ENCODE measurements around the gene CHAT.

Gene CHAT

GRCh38 chr10:49682879-49683278, 69.0 kb downstream of the CHAT start:
- Histone ChIP-seq H2AFZ (ENCODE audit: low read depth, low read length) (no peak overlapping the region), H4K20me1 (ENCODE audit: insufficient read depth, low read length) (no peaks in the 10 kb centered on the region)

GRCh38 chr10:49686651-49687050, 72.8 kb downstream of the CHAT start:
- H3K36me3 ChIP-seq (replicated peaks; ENCODE audit: low read depth, low read length): no peaks in the 10 kb centered on the region
- TF ChIP-seq CTCF (IDR thresholded peaks at IDR 0.05; ENCODE audit: low read depth, low read length) (no peak), EZH2phosphoT487 (IDR thresholded peaks at IDR 0.05; ENCODE audit: low read depth) (no peak)
- H3K79me2 ChIP-seq (ENCODE audit: low read length): no peaks in the 10 kb centered on the region
- H4K20me1 ChIP-seq (ENCODE audit: insufficient read depth, low read length): no peaks in the 10 kb centered on the region
- H2AFZ ChIP-seq (ENCODE audit: low read depth, low read length): no peak overlapping the region
- no peak overlapping the region for H3K4me3 ChIP-seq (ENCODE audit: low read length)
- H3K9ac ChIP-seq (ENCODE audit: low read length): no peak overlapping the region
- H3K27ac ChIP-seq (ENCODE audit: low read length): no peak overlapping the region
- peaks cover 5% of the 10 kb centered on the region; the same call in 1 of the 2 replicates for H3K27me3 ChIP-seq (ENCODE audit: low read depth, low read length)
- H3K4me2 ChIP-seq (ENCODE audit: low read length): no peak overlapping the region
- no peaks in the 10 kb centered on the region for H3K9me3 ChIP-seq (ENCODE audit: insufficient read depth, low read length)
- no peaks in the 10 kb centered on the region for H3K4me1 ChIP-seq (ENCODE audit: low read length)

More at GRCh38 chr10:49682879-49683278, 69.0 kb downstream of the CHAT start:
- H3K27me3 ChIP-seq (ENCODE audit: low read depth, low read length): peaks cover 4% of the 10 kb centered on the region; the same call in 1 of the 2 replicates
- H3K9me3 ChIP-seq (ENCODE audit: insufficient read depth, low read length): no peaks in the 10 kb centered on the region
- H3K9ac ChIP-seq (ENCODE audit: low read length): no peak overlapping the region
- H3K79me2 ChIP-seq (ENCODE audit: low read length): no peaks in the 10 kb centered on the region
- no peak overlapping the region for H3K4me3 ChIP-seq (ENCODE audit: low read length)
- H3K36me3 ChIP-seq (replicated peaks; ENCODE audit: low read depth, low read length): no peaks in the 10 kb centered on the region
- no peaks in the 10 kb centered on the region for H3K4me1 ChIP-seq (ENCODE audit: low read length)
- TF ChIP-seq CTCF (IDR thresholded peaks at IDR 0.05; ENCODE audit: low read depth, low read length): no peak
- H3K4me2 ChIP-seq (ENCODE audit: low read length): no peak overlapping the region
- no peak overlapping the region for H3K27ac ChIP-seq (ENCODE audit: low read length)

GRCh38 chr10:49688261-49688846, 74.5 kb downstream of the CHAT start:
- Histone ChIP-seq H3K9me3 (ENCODE audit: insufficient read depth, low read length) (no peaks in the 10 kb centered on the region), H3K4me2 (ENCODE audit: low read length) (no peak overlapping the region), H3K27me3 (ENCODE audit: low read depth, low read length) (peaks cover 5% of the 10 kb centered on the region; the same call in 1 of the 2 replicates), H2AFZ (ENCODE audit: low read depth, low read length) (no peak overlapping the region), H3K9ac (ENCODE audit: low read length) (no peak overlapping the region), H4K20me1 (ENCODE audit: insufficient read depth, low read length) (no peaks in the 10 kb centered on the region), H3K4me3 (ENCODE audit: low read length) (no peak overlapping the region), H3K36me3 (replicated peaks; ENCODE audit: low read depth, low read length) (no peaks in the 10 kb centered on the region), H3K27ac (ENCODE audit: low read length) (no peak overlapping the region), H3K79me2 (ENCODE audit: low read length) (no peaks in the 10 kb centered on the region), H3K4me1 (ENCODE audit: low read length) (no peaks in the 10 kb centered on the region)
- TF ChIP-seq CTCF (IDR thresholded peaks at IDR 0.05; ENCODE audit: low read depth, low read length): no peak
- no peak for TF ChIP-seq EZH2phosphoT487 (IDR thresholded peaks at IDR 0.05; ENCODE audit: low read depth)

GRCh38 chr10:49688920-49689319, 75.1 kb downstream of the CHAT start:
- Histone ChIP-seq H3K27me3 (ENCODE audit: low read depth, low read length) (peaks cover 5% of the 10 kb centered on the region; the same call in 1 of the 2 replicates), H3K4me3 (ENCODE audit: low read length) (no peak overlapping the region), H3K4me2 (ENCODE audit: low read length) (no peak overlapping the region), H3K27ac (ENCODE audit: low read length) (no peak overlapping the region), H3K36me3 (replicated peaks; ENCODE audit: low read depth, low read length) (no peaks in the 10 kb centered on the region), H3K79me2 (ENCODE audit: low read length) (no peaks in the 10 kb centered on the region), H3K4me1 (ENCODE audit: low read length) (no peaks in the 10 kb centered on the region), H3K9me3 (ENCODE audit: insufficient read depth, low read length) (no peaks in the 10 kb centered on the region), H2AFZ (ENCODE audit: low read depth, low read length) (no peak overlapping the region), H3K9ac (ENCODE audit: low read length) (no peak overlapping the region), H4K20me1 (ENCODE audit: insufficient read depth, low read length) (no peaks in the 10 kb centered on the region)
- TF ChIP-seq EZH2phosphoT487 (IDR thresholded peaks at IDR 0.05; ENCODE audit: low read depth) (no peak), CTCF (IDR thresholded peaks at IDR 0.05; ENCODE audit: low read depth, low read length) (no peak)
